HL-60 (cell line): Measurements from ENCODE around the gene RAD51C.

ENCODE experiments used
- GABPA ChIP-seq: IDR thresholded peaks from 2 replicates; pipeline ENCODE4 v1.6.1; 2012; ENCODE audit warnings: low read depth
- POLR2AphosphoS5 ChIP-seq: IDR thresholded peaks from 2 replicates; pipeline ENCODE4 v1.6.1; 2012; ENCODE audit warnings: low read depth
- TF ChIP-seq, protein P1 (sequence below): IDR thresholded peaks from one replicate; pipeline ENCODE4 v1.5.1; 2011; ENCODE audit warnings: low read length, control low read depth, inconsistent platforms; ENCODE audit not compliant: insufficient read depth

DNA sequence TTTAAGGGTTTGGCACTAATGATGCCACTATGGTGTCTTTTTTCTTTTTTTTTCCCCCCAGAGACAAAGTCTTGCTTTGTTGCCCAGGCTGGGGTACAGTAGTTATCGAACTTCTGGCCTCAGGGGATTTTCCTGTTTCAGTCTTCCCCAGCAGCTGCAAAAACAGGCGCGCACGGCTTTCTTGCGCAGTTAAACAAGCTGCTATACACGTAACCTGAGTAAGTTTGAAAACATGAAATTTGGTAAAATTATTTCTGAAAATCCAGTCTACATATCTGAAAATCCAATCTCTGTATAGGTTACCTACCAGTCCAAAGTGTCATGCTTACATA is 12.4 kb upstream of the RAD51C start:
- TF ChIP-seq, protein P1, sequence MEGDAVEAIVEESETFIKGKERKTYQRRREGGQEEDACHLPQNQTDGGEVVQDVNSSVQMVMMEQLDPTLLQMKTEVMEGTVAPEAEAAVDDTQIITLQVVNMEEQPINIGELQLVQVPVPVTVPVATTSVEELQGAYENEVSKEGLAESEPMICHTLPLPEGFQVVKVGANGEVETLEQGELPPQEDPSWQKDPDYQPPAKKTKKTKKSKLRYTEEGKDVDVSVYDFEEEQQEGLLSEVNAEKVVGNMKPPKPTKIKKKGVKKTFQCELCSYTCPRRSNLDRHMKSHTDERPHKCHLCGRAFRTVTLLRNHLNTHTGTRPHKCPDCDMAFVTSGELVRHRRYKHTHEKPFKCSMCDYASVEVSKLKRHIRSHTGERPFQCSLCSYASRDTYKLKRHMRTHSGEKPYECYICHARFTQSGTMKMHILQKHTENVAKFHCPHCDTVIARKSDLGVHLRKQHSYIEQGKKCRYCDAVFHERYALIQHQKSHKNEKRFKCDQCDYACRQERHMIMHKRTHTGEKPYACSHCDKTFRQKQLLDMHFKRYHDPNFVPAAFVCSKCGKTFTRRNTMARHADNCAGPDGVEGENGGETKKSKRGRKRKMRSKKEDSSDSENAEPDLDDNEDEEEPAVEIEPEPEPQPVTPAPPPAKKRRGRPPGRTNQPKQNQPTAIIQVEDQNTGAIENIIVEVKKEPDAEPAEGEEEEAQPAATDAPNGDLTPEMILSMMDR: no peak
- no peak for TF ChIP-seq POLR2AphosphoS5
- no peak for TF ChIP-seq GABPA
